Embryonic facial prominence (tissue), 1 donor: ENCODE data around the gene CTH.
"Not testable (repeated sequence)": the region's sequence is repeated elsewhere in the genome, so short reads cannot be mapped to it uniquely, and the experiment has no call there.

Experiments
- DNase-seq: peaks from one replicate; pipeline ENCODE4 v3.0.0-alpha.2; 2016; ENCODE audit errors: extremely low spot score

CTH gene

GRCh38 chr1:70410604-70411359, at the start of gene CTH:
Gene CTH (plus strand): TSS chr1:70411268. CDS start chr1:70411416, 148 bp downstream.
- peak; percentile 94 for DNase-seq

- DNase-seq: no peak
These were observed 49.2 kb upstream of the CTH start for GRCh38 chr1:70361727-70362398.

DNA sequence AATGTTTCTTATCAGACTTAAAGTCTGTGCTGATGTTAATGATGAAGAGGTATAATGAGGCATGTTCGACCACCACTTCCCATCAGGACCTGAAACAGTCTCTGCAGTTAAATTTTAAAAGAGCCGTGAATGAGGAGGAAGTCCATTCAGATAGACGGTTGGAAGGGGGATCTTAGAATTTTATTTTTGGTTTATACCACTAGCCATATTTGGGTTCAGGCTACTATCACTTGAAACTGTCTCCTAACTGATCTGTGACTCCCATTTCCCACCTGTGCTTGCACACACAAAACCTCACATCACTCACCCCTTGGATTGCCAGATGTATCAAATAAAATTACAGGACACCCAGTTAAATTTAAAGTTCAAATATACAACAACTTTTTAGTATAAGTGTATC, 46.6 kb upstream of the CTH start:
- no peak for DNase-seq

DNA sequence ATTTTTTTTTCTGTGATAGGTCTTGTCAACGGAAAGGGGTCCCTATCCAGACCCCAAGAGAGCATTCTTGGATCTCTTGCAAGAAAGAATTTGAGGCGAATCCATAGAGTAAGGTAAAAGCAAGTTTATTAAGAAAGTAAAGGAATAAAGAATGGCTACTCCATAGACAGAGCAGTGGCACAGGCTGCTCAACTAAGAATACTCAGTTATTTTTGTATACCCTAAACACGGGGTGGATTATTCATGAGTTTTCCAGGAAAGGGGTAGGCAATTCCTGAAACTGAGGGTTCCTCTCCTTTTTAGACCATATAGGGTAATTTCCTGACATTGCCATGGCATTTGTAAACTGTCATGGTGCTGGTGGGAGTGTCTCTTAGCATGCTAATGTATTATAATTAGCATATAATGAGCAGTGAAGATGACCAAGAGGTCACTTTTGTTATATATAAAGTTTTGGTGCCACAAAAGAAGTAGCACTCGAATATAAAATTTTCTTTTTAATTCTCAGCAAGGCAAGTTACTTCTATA, 44.6 kb upstream of the CTH start:
- not testable (repeated sequence) for DNase-seq

DNA sequence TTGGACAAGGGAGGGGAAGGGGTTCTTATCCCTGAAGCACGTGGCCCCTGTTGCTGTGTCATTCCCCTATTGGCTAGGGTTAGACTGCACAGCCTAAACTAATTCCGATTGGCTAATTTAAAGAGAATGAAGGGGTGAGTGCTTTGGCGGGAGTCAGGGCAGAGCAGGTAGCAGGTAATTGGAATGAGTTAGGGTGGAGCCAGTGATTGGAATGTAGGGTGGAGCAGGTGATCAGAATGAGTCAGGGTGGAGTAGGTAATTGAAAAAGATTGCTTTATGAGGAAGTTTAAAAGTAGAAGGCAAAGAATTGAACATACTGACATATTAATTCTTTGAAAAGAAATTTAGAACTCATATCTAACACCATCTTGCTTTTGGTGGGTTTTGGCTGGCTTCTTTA, 44.1 kb upstream of the CTH start:
- DNase-seq: not testable (repeated sequence)

DNA sequence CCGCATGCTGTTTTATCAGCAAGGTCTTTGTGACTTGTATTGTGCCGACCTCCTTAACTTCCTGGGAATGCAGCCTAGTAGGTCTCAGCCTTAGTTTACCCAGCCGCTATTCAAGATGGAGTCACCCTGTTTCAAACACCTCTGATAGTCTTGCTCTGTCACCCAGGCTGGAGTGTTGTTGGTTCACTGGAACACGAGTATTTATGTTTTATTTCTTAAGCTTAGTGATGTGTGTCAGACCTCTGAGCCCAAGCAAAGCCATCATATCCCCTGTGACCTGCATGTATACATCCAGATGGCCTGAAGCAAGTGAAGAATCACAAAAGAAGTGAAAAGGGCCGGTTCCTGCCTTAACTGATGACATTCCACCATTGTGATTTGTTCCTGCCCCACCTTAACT, 43.7 kb upstream of the CTH start:
- DNase-seq: not testable (repeated sequence)

GRCh38 chr1:70371586-70371985, 39.5 kb upstream of the CTH start:
- DNase-seq: not testable (repeated sequence)

- DNase-seq: no peak
These were observed 38.6 kb upstream of the CTH start for GRCh38 chr1:70372426-70372825.

DNA sequence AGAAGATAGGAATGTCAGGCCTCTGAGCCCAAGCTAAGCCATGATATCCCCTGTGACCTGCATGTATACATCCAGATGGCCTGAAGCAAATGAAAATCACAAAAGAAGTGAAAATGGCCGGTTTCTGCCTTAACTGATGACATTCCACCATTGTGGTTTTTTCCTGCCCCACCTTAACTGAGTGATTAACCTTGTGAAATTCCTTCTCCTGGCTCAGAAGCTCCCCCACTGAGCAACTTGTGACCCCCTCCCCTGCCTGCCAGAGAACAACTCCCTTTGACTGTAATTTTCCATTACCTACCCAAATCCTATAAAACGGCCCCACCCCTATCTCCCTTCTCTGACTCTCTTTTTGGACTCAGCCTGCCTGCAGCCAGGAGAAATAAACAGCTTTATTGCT, 37.5 kb upstream of the CTH start:
- not testable (repeated sequence) for DNase-seq

DNA sequence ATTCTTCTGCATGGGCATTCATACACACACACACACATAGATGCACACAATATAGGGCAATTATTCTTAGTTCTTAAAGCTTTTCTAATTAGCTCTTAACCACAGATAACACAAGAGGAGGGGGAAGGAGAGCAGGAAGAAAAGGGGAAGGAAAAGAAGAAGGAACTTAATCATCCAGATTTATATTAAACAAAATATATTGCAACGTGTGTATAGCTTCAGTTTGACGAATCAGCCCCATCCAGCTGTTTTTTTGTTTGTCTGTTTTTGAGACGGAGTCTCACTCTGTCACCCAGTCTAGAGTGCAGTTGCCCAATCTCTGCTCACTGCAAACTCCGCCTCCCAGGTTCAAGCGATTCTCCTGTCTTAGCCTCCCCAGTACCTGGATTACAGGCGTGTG, 34.9 kb upstream of the CTH start:
- no peak for DNase-seq

DNA sequence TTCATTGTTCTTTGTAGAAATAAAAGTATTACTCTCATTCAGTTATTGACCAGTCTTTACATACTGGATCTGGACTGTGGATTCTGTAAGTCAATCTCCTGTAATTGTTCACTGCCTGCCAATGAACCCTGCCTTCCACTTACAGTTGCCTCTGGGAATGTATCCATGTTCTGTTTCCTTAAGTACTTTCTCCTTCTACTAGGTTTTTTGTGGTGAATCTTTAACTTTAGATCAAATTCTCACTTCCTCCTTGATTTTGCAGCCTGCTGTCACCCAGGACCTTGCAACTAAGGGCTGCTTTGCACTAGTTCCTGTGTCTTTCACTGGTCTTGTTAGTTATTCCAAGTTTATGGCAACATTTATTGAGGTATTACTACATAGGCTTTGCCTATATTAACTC, 28.4 kb upstream of the CTH start:
- DNase-seq: no peak

DNA sequence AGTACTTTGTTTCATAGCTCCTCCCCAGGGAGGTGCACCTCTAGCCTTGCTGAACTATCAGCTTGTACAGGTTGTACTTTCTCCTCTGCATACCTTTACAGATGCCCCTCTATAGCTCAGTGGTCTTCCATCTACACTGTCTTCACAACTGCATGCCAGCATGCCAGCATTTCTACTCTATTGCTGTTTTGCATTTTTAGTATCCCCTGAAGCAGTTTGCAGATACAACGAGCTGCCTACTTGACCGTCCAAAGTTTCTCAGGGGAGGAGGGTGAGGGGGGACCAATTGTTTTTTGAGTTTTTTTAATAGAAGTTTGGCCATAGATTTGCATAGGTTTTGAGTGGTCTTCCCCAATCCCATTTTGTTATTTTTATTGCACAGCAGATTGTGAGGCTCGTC, 27.6 kb upstream of the CTH start:
- DNase-seq: no peak

- DNase-seq: no peak
These were observed 26.5 kb upstream of the CTH start for GRCh38 chr1:70384542-70384941.

GRCh38 chr1:70385477-70385876, 25.6 kb upstream of the CTH start:
- no peak for DNase-seq

- DNase-seq: no peak
These were observed 24.9 kb upstream of the CTH start for GRCh38 chr1:70386121-70386520.

DNA sequence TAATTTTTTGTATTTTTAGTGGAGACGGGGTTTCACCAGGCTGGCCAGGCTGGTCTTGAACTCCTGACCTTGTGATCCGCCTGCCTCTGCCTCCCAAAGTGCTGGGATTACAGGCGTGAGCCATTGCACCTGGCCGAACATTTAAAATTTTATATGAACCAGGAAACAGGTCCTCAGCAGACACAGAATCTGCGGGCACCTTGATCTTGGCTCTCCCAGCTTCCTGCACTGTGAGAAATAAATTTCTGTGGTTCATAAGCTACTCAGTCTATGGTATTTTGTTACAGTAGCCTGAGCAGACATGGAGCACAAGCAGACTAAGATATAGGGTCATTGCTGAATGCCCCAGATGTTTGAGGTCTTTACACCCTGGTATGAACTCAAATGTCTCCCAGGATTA, 23.6 kb upstream of the CTH start:
- DNase-seq: no peak

DNA sequence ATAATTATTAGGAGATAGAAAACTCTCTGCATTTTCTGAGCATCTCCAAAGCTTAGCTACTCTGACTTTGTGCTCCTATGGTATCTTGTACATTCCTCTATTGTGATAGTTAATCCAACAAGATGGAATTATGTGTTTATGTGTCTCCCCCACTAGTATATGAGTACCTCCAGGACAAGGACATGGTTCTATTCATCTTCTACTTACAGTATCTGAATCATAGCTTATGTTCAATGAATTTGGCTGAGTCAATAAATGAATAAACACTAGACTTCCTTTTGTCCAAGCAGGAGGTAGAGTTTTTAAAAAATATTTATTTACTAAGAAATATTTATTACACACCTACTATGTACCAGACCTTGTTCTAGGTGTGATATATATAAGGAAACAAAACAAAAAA, 18.4 kb upstream of the CTH start:
- DNase-seq: no peak

DNA sequence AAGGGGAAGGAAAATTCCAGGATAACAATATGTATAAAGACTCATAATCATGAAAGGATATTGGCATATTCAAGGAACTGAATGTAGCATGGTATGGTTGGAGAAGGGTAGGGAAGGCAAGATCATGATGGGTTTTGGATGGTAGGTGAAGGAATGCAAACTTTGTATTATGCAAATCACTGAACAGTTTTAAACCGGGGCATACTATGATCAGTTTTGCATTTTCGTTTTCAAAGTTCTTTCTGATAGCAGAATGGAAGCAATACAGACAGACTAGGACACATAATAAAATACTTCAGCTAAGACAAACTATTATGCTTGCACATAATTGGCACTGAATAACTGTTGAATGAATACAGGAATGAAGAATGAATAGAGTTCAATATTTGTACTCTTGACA, 14.5 kb upstream of the CTH start:
- no peak for DNase-seq

GRCh38 chr1:70397013-70397412, 14.1 kb upstream of the CTH start:
- no peak for DNase-seq

DNA sequence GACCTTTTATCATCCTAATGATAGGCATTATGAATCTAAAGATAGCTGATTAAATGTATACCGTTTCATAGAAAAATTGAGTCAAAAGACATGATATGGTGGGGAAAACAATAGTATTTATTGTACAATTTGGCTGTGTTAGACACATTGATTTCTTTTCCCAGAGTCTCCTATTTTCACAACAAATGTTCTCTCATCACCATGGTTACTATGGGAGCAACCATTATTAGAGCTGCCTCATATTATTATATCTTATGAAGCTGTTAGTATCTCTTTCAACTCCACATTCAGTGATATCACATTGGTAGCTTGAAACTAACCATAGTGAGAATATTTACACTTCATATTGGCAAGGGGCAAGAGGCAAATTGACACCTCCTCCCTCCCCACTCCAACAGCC, 10.7 kb upstream of the CTH start:
- no peak for DNase-seq

GRCh38 chr1:70401974-70402373, 9.1 kb upstream of the CTH start:
- DNase-seq: no peak

GRCh38 chr1:70403759-70404158, 7.3 kb upstream of the CTH start:
- no peak for DNase-seq

GRCh38 chr1:70405780-70406416, 5.2 kb upstream of the CTH start:
- DNase-seq: no peak
